GM12801 (cell line): ENCODE measurements around the gene CANT1.

Experiments
- TF ChIP-seq, protein P1 (sequence below): IDR thresholded peaks from one replicate; pipeline ENCODE4 v1.5.1; 2011; ENCODE audit warnings: control low read depth; ENCODE audit not compliant: insufficient read length; ENCODE audit errors: extremely low read depth

The CANT1 gene

DNA sequence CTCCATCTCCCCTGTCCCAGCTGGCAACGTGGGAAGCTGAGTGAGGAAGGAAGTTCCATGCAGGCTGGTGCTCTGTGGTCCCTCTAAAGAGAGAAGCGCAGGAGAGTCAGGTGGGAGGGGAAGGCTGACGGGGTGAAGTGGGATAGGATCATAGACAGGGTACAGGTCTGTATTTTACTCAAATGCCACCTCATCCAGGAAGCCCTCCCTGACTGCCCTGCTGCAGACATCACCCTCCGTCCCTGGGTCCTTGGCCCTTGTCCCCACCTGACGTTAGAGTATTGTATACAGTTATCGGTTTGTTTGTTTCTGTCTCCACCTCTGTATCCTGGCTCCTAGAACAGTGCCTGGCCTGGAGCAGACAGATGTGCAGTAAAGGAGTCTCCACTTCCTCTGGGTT is 11.7 kb downstream of the CANT1 start:
- TF ChIP-seq, protein P1, sequence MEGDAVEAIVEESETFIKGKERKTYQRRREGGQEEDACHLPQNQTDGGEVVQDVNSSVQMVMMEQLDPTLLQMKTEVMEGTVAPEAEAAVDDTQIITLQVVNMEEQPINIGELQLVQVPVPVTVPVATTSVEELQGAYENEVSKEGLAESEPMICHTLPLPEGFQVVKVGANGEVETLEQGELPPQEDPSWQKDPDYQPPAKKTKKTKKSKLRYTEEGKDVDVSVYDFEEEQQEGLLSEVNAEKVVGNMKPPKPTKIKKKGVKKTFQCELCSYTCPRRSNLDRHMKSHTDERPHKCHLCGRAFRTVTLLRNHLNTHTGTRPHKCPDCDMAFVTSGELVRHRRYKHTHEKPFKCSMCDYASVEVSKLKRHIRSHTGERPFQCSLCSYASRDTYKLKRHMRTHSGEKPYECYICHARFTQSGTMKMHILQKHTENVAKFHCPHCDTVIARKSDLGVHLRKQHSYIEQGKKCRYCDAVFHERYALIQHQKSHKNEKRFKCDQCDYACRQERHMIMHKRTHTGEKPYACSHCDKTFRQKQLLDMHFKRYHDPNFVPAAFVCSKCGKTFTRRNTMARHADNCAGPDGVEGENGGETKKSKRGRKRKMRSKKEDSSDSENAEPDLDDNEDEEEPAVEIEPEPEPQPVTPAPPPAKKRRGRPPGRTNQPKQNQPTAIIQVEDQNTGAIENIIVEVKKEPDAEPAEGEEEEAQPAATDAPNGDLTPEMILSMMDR = no peak

DNA sequence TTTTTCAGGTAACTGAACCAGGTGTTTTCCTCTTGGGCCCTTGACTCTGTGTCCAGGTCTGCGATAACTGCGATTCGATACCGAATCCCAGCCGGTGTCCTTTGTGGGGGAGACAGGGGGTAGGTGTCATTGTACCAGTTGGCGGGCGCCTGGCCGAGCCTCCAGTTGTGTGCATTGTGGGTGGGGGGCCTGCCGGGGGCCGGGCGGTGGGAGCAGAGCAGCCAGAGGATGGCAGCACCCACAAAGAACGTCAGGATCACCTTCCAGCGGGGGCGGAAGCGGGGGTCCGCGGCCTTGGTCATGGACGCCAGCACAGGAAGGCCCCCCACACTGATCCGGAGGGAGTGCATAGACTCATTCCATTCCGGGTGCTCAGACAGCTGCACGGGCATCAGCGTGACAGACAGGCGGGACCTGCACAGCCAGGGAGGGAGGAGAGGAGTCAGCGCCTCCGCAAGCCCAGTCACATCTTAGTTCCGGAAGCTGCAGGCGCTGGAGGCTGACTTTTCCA is 12.3 kb downstream of the CANT1 start:
- TF ChIP-seq, protein P1 = no peak

DNA sequence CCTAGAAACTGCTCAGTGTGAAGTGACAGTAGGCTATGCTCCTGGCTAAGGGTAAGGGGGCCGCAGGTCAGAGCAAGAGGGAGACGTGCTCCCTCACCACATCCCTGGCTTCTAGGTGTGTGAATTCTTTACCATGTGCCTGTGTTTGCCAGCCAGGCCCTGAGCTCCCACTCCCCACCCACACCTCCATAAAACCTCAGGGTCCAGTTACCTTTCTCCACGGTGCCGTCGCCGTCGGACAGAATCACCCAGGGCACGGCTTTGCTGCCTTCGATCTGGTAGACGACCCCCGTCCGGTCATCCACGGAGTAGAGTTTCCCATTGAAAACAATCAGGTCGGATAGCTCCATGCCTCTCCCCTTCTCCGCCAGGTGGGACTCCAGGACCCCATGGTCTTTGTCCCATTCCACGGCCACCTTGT is 12.8 kb downstream of the CANT1 start:
- TF ChIP-seq, protein P1 = no peak

DNA sequence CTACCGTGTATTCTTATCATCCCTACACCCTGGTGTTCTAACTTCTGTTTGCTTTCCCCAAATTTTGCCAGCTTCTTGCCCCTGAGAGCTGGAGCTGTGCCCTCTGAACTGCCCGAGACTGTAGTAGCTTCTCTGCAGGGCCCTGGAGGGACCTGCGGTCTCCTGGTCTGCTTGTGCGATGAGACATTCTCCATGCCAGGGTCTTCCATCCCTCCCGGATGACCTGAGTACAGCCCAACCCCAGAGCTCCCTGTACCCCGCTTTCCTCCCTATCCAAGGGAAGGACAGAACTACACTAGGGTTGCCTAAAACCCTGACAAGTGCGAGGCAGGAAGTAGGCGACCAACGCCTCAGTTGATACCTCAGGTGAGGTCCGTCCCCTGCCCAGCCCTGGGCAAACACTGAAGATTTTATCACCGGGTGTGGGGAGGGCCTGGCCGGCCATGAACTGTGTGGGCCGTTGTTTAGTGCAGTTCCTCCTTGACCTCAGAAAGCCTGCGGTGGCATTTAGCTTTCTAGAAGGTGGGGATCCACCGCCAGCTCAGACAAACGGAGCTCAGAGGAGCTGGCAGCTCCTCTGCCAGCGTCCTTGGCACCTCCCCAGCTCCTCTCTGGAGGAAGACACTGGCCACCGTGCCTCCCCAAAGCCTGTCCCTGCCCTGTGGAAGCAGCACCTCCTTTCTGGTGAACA is 13.7 kb downstream of the CANT1 start:
- TF ChIP-seq, protein P1 = no peak

DNA sequence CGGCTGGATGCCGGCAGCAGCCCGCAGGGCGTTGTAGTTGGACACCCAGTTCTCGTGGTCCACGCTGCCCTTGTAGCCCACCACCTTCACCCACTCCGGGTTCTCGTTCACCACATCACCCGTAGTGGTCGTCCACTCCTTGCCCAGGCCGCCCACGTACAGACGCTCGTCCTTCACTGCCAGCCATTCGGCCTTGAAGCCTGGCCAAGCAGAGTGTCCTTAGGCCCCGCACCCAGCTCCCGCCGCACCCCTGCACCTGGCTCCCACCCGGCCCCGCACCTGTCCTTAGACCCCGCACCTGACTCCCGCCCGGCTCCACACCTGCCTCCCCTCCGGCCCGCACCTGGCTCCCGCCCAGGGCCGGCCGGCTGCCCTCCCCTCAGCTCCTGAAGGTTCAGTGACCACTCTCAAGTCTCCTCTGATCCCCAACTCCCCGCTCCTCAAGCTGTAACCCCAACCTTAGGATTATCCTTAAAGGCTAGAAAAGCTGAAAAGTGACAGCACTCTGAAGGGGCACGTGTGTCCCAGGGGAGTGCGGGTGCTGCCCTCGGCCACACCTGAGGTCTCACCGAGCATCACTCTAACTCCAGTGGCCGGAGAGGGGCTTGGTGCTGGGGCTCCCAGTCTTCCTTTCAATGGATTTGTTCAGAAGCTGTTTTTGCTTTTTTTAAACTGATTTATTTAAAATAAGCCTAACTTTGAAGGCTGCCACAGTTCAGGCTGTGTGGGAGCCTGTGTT is 14.4 kb downstream of the CANT1 start:
- TF ChIP-seq, protein P1 = no peak

- TF ChIP-seq, protein P1 = no peak
Measured at GRCh38 chr17:78993981-78994671, 15.4 kb downstream of the CANT1 start.
